ENCODE results near the gene SLC16A13. TPM values are rescaled to one million over a fixed set of nuclear protein-coding genes. Genes with fewer than 3 reads are reported as not detected.

The SLC16A13 gene
- total and polyA plus RNA-seq, 10 of the 15 experiments (the other 5 are each of a cell fraction or from before 2014, with no cell fraction given): 0.34 to 12.1 (median 3.3) TPM

- TF ChIP-seq CHD4 (IDR thresholded peaks at IDR 0.05) (no peak), ZBTB4 (CRISPR knock-in tag; IDR thresholded peaks at IDR 0.05) (no peak), BMI1 (IDR thresholded peaks at IDR 0.05; ENCODE audit: borderline replicate concordance) (no peak), SREBF1 (IDR thresholded peaks at IDR 0.05; ENCODE audit: low read length) (no peak), SIN3A (IDR thresholded peaks at IDR 0.05; ENCODE audit: low read depth, low read length) (no peak), ZNF207 (IDR thresholded peaks at IDR 0.05; ENCODE audit: borderline replicate concordance) (peak; percentile 86; the same call in 1 of the 2 replicates), CBX3 (IDR thresholded peaks at IDR 0.05; ENCODE audit: borderline replicate concordance, low read depth) (no peak), STAT3 (IDR thresholded peaks at IDR 0.05; ENCODE audit: low read depth, low read length) (no peak), SUZ12 (IDR thresholded peaks at IDR 0.05; ENCODE audit: unreplicated experiment) (no peak), MTA2 (IDR thresholded peaks at IDR 0.05; ENCODE audit: low read depth) (no peak), HCFC1 (IDR thresholded peaks at IDR 0.05; ENCODE audit: low read length) (no peak), SP1 (IDR thresholded peaks at IDR 0.05; ENCODE audit: low read depth, low read length) (no peak), ATF7 (IDR thresholded peaks at IDR 0.05; ENCODE audit: low read depth) (no peak), NKRF (conservative IDR thresholded peaks at IDR 0.05) (no peak; the same call in 1 of the 2 replicates), BHLHE40 (IDR thresholded peaks at IDR 0.05; ENCODE audit: borderline replicate concordance in 1 of 2, low read depth in 2 of 2, low read length in 1 of 2) (peak; percentile 8 to 53; a peak in 1 of 4 replicates), SMARCA5 (IDR thresholded peaks at IDR 0.05) (peak; percentile 88), ESRRA (IDR thresholded peaks at IDR 0.05; ENCODE audit: low read length) (no peak), STAT1 (conservative IDR thresholded peaks at IDR 0.05) (no peak), SUPT20H (IDR thresholded peaks at IDR 0.05; ENCODE audit: borderline replicate concordance, control insufficient read depth, low read depth, low read length) (no peak), PAX8 (IDR thresholded peaks at IDR 0.05) (no peak), TBL1XR1 (IDR thresholded peaks at IDR 0.05; ENCODE audit: low read depth, low read length) (no peak), RFX5 (IDR thresholded peaks at IDR 0.05; ENCODE audit: low read depth, low read length) (no peak), HDGF (IDR thresholded peaks at IDR 0.05) (no peak), ELK1 (IDR thresholded peaks at IDR 0.05; ENCODE audit: low read depth, low read length) (no peak), ATF2 (IDR thresholded peaks at IDR 0.05; ENCODE audit: low read length) (no peak)
These were observed 13.6 kb upstream of the SLC16A13 start (continued) for GRCh38 chr17:7021993-7022778.

All from GM12878 (cell line).